ENCODE measurements around the gene STPG1.
"Not testable (repeated sequence)": the region's sequence is repeated elsewhere in the genome, so short reads cannot be mapped to it uniquely, and the experiment has no call there.

- not testable (repeated sequence) for TF ChIP-seq CTCF (IDR thresholded peaks at IDR 0.05; ENCODE audit: insufficient read depth, low read depth, low read length); EZH2 (IDR thresholded peaks at IDR 0.05; ENCODE audit: insufficient read depth, low read length)
Observed at GRCh38 chr1:24462128-24462527, 48.5 kb upstream of the STPG1 start.

All from astrocyte (in vitro differentiated cells and primary cell).